HL-60 (cell line): ENCODE data around the gene ABCE1.

ENCODE experiments used
- CTCF ChIP-seq: IDR thresholded peaks from one replicate; pipeline ENCODE4 v1.5.1; 2011; ENCODE audit warnings: low read length, control low read depth, inconsistent platforms; ENCODE audit not compliant: insufficient read depth
- POLR2AphosphoS5 ChIP-seq: IDR thresholded peaks from 2 replicates; pipeline ENCODE4 v1.6.1; 2012; ENCODE audit warnings: low read depth
- REST ChIP-seq: IDR thresholded peaks from 2 replicates; pipeline ENCODE4 v1.6.1; 2012; ENCODE audit warnings: low read depth; ENCODE audit not compliant: insufficient replicate concordance
- SPI1 ChIP-seq: IDR thresholded peaks from 2 replicates; pipeline ENCODE4 v1.6.1; 2012; ENCODE audit warnings: low read depth, mild to moderate bottlenecking, borderline replicate concordance

DNA sequence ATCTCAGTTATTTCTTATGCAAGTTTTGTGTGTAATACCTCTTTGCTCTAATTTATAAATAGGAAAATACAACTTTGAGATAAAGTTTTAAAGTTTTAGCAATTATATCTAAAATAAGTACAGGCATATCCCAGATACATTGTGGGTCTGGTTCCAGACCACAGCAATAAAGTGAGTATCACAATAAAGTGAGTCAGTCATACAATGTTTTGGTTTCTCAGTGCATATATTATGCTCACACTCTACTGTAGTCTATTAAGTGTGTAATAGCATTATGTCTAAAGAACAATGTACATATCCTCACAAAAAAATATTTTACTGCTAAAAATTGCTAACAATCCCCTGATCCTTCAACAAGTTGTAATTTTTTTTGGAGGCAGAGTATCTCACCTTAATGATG is 49.3 kb upstream of the ABCE1 start:
- TF ChIP-seq CTCF (no peak), REST (no peak), POLR2AphosphoS5 (no peak), SPI1 (no peak)
